ENCODE results near the gene MEF2A.

- TF ChIP-seq POLR2A (IDR thresholded peaks at IDR 0.05; ENCODE audit: low read length) (no peak), GATA1 (IDR thresholded peaks at IDR 0.05; ENCODE audit: low read depth, low read length) (no peak)
These were observed 151.6 kb downstream of the MEF2A start for GRCh38 chr15:99717161-99718009.

Measured in erythroblast (primary cell).